Brain microvascular endothelial cell (primary cell): ENCODE results near the gene TNIK.
A peak's percentile ranks its signal among the peaks of the same experiment; 100 is the strongest.

ENCODE experiments used
- DNase-seq: peaks from one replicate; pipeline ENCODE4 v3.0.0-alpha.2; 2020
- H3K27ac ChIP-seq: fragments of 250-450 bp; sonication (Bioruptor Pico); 2 replicates; pipeline ENCODE4 v1.5.1; 2020; ENCODE audit warnings: mild to moderate bottlenecking, moderate library complexity
- H3K27me3 ChIP-seq: fragments of 250-450 bp; sonication (Bioruptor Pico); replicated peaks from 2 replicates; pipeline ENCODE4 v1.5.1; 2020; ENCODE audit warnings: mild to moderate bottlenecking
- H3K36me3 ChIP-seq: fragments of 250-450 bp; sonication (Bioruptor Pico); replicated peaks from 2 replicates; pipeline ENCODE4 v1.5.1; 2020; ENCODE audit warnings: mild to moderate bottlenecking
- H3K4me3 ChIP-seq: 2 replicates; pipeline ENCODE4 v1.5.1; 2011; ENCODE audit warnings: low read depth, mild to moderate bottlenecking, control low read depth, low read length, moderate library complexity
- CTCF ChIP-seq: IDR thresholded peaks from 2 replicates; pipeline ENCODE4 v1.5.1; 2011; ENCODE audit warnings: low read depth, mild to moderate bottlenecking, moderate library complexity, low read length, control low read depth, inconsistent platforms; ENCODE audit errors: missing control alignments
- in situ Hi-C: cut with HindIII; loops from 2 replicates; pipeline ENCODE4 v1.10.0; 2017; ENCODE audit warnings: low sequenced_read_pairs, low pct_ligation_motif_present

Gene TNIK

GRCh38 chr3:171192176-171192854 is 267.9 kb downstream of the TNIK start:
- Histone ChIP-seq H3K4me3 (no peak overlapping the region), H3K27me3 (no peaks in the 10 kb centered on the region), H3K27ac (peak overlapping the region; percentile 61), H3K36me3 (no peaks in the 10 kb centered on the region)
- peak; percentile 93 for DNase-seq
- in situ Hi-C loops = loop anchor here (25.0 kb wide), 1 partner anchor 370 kb away; no protein-coding TSS in a partner anchor
- no peak for TF ChIP-seq CTCF

DNA sequence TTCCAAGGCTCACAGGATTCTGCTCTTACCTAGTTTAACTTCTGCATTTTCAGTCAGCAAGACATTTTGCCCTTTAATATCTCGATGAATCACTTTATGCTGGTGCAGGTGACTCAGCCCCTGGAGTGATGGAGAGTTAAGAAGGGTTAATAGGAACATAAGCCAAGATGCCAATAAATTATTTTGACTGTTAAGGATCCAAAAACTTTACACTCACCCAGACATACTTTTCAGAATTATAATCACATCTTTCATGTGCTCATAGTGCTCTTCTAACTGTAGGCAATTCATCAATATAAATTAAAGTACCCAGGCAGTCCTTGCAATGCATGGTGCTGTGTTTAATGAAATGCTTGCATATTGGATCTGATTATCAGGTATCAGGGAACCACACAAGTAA is 269.5 kb downstream of the TNIK start:
- no peak for DNase-seq
- in situ Hi-C loops = loop anchor here (25.0 kb wide), 1 partner anchor 372 kb away; no protein-coding TSS in a partner anchor
- no peak overlapping the region for H3K27ac ChIP-seq
- no peak for TF ChIP-seq CTCF
- H3K4me3 ChIP-seq = no peak overlapping the region
- H3K36me3 ChIP-seq = no peaks in the 10 kb centered on the region
- H3K27me3 ChIP-seq = no peaks in the 10 kb centered on the region

DNA sequence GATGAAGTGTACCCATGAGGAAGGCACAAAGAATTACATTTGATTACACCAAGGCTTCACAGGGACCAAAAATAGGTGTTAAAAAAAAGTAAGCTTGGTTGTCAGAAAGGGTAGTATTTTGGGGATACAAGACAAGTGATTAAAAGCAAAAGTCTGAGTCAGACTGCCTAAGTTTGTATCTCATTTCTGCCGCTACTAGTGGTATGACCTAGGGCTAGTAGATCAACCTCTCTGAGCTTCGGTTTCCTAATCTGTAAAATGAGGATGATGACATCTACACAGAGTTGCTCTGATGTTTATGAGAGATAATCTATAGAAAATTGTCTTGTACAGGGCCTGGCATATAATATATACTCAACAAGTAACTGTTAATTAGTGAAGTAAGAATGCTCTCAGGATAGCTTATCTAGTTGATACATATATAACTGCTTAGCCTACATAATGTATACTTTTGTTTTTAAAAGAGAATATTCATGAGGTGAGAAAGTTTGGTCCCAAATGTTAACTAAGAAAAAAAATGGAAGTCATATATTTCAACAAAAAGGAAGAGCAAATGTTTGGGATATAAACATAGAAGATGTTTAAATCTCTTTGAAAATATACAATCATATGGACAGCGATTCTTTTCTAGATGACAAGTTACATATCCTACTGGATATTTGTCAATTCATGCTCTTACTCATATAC is 270.7 kb downstream of the TNIK start:
- Histone ChIP-seq H3K4me3 (no peak overlapping the region), H3K27me3 (no peaks in the 10 kb centered on the region), H3K27ac (no peak overlapping the region), H3K36me3 (no peaks in the 10 kb centered on the region)
- no peak for DNase-seq
- in situ Hi-C loops = loop anchor here (25.0 kb wide), 1 partner anchor 373 kb away; no protein-coding TSS in a partner anchor
- TF ChIP-seq CTCF = no peak

DNA sequence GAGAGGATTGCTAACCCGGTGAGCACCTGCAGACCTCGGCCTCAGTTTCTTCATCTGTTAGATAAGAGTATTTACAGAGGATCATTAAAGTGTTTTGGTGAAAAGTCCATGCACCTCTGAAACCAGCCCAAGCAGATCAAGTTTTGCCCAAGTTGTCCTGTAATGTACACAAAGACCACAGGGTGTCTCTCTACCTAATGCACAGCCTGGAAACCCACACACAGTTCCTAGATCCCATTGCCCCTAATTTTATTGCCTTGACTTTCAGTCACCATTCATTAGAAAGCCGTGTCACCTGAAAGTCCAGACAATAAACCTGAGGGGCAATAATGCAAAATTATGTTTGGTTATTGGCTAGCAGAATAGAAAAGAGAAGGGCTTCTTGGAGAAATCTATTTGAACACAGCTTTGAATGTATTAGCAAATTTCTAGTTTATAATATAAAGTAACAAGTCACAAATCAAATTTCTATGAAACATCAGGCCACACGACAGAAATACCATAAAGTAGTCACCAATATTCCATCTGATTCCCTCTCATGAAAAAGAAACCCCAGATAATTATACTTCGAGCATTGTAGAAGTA is 272.4 kb downstream of the TNIK start:
- Histone ChIP-seq H3K4me3 (no peak overlapping the region), H3K36me3 (no peaks in the 10 kb centered on the region), H3K27me3 (no peaks in the 10 kb centered on the region), H3K27ac (no peak overlapping the region)
- in situ Hi-C loops = loop anchor here (25.0 kb wide), 1 partner anchor 375 kb away; no protein-coding TSS in a partner anchor
- TF ChIP-seq CTCF = peak; percentile 82
- DNase-seq = peak; percentile 28

DNA sequence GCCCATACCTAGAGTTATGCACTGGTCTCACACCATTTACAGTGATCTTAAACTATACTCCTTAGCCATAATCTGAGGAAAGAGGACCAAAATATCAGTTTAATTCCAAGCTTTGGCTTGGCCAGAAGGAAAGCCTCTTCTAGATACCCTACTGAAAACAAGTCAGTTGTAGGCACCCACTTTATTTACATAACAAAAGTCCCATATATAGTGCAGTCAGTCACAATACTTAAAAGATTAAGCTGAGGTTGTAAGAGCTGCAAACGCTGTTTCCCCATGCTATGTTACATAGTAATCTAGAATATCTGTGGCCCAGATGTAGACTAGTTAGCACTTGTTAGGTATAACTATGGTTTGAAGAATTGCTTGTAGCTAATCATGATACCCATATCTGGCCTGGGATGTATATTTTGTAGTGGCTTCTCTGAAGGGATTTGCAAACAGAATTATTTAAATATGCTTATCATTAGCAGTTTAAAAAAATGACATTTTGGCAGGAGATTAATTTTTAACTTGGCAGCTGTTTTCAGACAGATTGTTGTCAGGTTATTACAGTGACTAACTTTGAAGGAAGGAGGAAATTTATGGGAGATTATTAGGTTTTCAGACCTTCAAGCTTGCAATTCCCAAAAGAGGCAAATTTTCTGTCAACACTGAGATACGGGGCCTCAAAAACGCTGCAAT is 273.2 kb downstream of the TNIK start:
- no peak overlapping the region for H3K4me3 ChIP-seq
- TF ChIP-seq CTCF = no peak
- no peaks in the 10 kb centered on the region for H3K27me3 ChIP-seq
- in situ Hi-C loops = loop anchor here (25.0 kb wide), 1 partner anchor 375 kb away; no protein-coding TSS in a partner anchor
- no peak for DNase-seq
- no peak overlapping the region for H3K27ac ChIP-seq
- H3K36me3 ChIP-seq = no peaks in the 10 kb centered on the region
